NCI-H146 treated with DMSO at 0.1 percent for 48 hours (cell line): Measurements from ENCODE around the gene FYN.

Experiments used
- DNase-seq: peaks from one replicate; lab custom pipeline; 2025; ENCODE audit not compliant: unreplicated experiment; lab: John Stamatoyannopoulos, UW

FYN gene

GRCh38 chr6:111734068-111735061, 138.9 kb downstream of the FYN start:
- DNase-seq, result no peak

- DNase-seq, result no peak
These were observed 140.9 kb downstream of the FYN start for GRCh38 chr6:111732390-111732789.

GRCh38 chr6:111731456-111732195, 141.6 kb downstream of the FYN start:
- no peak for DNase-seq

GRCh38 chr6:111730864-111731263, 142.4 kb downstream of the FYN start:
- DNase-seq, result no peak

- DNase-seq, result no peak
These were observed 145.4 kb downstream of the FYN start for GRCh38 chr6:111727802-111728201.

- no peak for DNase-seq
These were observed 146.2 kb downstream of the FYN start for GRCh38 chr6:111727041-111727440.

- no peak for DNase-seq
These were observed 147.7 kb downstream of the FYN start for GRCh38 chr6:111725446-111726112.

GRCh38 chr6:111724505-111724904, 148.7 kb downstream of the FYN start:
- no peak for DNase-seq

- DNase-seq, result no peak
These were observed 149.2 kb downstream of the FYN start for GRCh38 chr6:111724039-111724438.

GRCh38 chr6:111723412-111723970, 149.8 kb downstream of the FYN start:
- DNase-seq, result no peak

- no peak for DNase-seq
These were observed 151.0 kb downstream of the FYN start for GRCh38 chr6:111722179-111722731.

- DNase-seq, result no peak
These were observed 151.5 kb downstream of the FYN start for GRCh38 chr6:111721753-111722154.

- DNase-seq, result no peak
These were observed 152.2 kb downstream of the FYN start for GRCh38 chr6:111720931-111721496.

- DNase-seq, result no peak
These were observed 154.3 kb downstream of the FYN start for GRCh38 chr6:111718990-111719389.

- DNase-seq, result no peak
These were observed 154.9 kb downstream of the FYN start for GRCh38 chr6:111718326-111718725.

- no peak for DNase-seq
These were observed 155.6 kb downstream of the FYN start for GRCh38 chr6:111717621-111718020.

GRCh38 chr6:111716325-111716724, 156.9 kb downstream of the FYN start:
- no peak for DNase-seq

- no peak for DNase-seq
These were observed 157.9 kb downstream of the FYN start for GRCh38 chr6:111715321-111715720.

GRCh38 chr6:111714416-111715270, 158.6 kb downstream of the FYN start:
- DNase-seq, result no peak

GRCh38 chr6:111713811-111714210, 159.4 kb downstream of the FYN start:
- no peak for DNase-seq
